GM21529 (cell line): ENCODE results near the gene PRRG2.

Source experiments
- ATAC-seq: cut with Tn5 transposase; IDR thresholded peaks from one replicate; pipeline ENCODE4 v1.9.1; 2021; ENCODE audit not compliant: unreplicated experiment

PRRG2 gene

DNA sequence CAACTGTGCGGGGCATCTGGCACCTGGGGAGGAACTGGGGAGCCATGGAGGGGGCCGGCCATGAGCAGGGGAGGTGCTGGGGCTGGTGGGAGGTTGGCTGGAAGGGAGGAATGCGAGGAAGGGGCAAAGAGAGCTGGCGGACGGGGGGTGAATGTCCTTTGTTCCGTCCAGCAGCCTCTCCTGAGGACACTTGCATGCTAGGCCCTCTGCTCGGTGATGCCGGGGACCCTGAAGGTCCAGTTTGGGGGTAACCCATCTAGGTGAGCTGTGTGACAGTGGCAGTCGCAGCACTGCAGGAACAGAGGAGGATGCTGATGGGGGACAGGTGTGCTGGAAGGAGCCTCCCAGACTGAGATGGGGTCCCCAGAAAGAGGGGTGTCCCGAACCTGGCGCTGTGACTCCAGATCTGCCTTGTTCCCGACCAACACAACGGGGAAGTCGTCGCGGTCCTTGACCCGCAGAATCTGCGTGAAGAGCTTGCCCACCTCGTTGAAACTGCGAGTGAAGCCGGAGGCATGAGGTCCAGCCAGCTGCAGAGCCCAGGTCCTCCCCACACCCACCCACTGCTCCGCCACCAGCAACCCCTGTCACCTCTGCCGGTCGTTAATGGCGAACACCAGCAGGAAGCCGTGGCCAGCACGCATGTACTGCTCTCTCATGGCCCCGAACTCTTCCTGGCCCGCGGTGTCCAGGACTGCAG is 55.3 kb downstream of the PRRG2 start:
- ATAC-seq: no peak

DNA sequence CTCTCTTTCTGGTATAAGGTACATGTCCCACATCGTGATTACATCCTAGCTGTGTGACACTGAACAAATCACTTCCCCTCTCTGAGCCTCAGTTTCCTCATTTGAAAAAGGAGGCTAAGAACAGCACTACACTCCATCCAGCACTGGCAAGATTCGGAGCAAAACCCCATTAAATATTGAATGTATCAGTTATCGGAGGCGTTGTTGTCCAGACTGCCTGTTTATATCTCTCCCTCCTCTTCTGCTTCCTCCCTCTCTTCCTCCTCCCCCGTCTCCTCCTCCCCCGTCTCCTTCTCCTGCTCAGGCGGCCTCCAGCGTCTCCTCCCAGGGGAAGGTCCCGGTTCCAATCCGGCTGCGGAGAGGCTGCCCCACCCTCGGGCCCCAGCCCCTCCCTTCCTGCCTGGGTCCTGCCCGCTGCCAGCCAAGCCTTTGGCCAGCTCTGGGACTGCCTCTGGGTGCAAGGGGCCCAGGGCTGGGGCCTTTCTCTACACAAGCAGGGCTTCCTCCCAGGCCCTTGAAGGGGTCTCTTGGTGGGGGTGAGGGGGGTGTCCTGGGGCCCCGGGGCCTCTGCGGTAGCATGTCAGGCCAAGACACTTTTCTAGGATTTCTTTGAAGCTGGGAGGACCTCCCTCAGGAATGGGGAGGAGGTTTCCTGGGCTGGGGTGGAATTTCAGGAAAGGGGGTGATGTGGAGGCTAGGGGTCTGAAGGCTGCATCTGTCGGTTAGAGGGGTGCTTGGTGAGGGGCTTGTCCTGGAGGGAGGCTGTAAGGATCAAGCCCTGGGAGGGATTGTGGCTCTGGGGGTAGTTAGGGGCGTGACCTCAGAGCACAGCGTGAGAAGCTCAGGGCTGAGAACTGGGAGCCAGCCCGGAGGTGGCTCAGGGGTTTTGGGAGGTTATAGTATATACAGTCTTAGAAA is 57.0 kb downstream of the PRRG2 start:
- ATAC-seq: no peak

- ATAC-seq: no peak
Observed at GRCh38 chr19:49639401-49640112, 58.4 kb downstream of the PRRG2 start.

DNA sequence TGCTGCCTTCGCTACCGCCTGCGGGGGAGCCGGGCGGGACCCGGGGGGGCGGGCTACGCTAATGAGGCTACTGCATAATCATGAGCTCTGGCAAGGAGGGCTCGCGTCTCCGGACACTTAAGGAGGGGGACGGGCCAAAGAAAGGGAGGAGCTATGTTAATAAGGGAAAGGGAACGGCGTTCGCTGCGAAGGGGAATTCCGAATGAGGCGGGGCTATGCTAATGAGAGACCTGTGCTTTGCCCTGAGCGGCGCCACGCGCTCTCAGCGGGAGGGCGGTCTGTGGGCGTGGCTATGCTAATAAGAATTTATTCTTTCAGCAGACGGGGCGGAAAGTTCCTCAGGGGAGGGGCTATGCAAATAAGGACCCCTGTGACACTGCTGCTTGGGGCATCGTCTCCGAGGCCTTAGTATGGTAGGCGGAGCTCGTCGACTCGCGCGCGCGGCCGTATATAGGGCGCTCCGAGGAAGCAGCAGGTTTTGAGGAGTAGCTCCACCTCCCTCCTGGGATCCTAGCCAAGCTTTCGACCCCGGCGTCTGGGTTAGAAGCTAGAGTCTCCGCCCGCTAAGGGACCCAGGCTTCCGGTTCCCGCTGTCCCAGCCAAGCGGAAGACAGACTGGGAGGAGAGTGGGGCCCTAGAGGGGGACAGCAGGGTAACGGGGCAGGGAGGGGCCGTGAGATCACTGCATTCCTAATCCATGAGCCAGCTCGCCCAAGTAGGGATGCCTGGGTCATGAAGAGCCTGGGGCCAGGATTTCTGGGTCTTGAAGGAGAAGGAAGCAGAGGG is 59.2 kb downstream of the PRRG2 start, which contains the start of gene RRAS:
TSS of gene RRAS (minus strand) at position 31 of the 786 bp plus-strand sequence. CDS start 45 bp downstream, outside the sequence.
- peak; percentile 65 for ATAC-seq
